HG02588 (cell line): ENCODE data around the gene NOC2L.

Experiments
- ATAC-seq: cut with Tn5 transposase; IDR thresholded peaks from one replicate; pipeline ENCODE4 v1.9.1; 2021; ENCODE audit warnings: mild to moderate bottlenecking, moderate library complexity; ENCODE audit not compliant: unreplicated experiment

The NOC2L gene

DNA sequence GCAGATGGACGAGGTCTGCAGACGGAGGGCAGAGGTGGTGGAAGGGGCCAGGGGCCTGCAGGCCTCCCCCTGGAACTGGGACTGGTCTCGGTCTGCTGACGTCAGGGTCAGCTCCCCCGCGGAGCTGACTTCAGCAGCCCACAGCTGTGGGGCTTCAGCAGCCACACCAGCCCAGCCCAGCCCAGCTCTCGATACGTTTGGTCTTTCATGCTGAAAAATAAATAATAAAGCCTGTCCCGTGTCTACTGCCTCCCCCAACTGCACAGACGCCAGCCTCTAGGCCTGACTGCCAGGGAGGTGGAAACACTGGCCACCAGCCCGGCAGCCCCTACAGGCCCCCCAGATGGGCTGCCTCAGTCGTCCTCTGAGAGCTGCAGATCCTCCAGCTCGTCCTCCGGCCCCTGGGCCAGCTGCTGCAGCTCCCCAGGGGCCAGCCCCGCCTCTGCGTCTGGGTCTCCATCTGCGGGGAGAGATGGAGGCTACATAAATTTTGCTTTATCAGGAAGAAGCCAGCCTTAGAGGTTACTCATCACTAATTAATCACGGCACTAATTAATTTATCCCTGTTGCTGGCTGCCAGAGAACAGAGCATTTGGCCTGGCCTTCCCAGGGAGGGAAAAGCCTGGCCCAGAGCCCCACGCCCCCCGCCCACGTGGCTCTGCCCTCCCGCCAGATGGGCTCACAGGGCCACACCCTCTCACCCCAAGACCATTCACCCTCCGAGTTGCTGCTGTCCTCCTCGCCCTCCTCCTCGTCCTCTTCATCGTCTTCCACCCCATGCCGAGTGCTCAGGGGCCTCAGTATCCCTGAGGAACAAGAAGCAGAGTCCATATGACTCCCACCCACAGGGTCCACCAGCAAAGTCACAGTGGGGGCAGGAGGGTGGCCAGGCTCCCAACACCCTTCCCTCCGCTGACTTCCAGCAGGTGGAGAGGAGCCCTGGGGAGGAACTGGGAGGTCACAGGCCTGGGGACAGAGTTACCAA, 14.4 kb downstream of the NOC2L start:
- no peak for ATAC-seq

DNA sequence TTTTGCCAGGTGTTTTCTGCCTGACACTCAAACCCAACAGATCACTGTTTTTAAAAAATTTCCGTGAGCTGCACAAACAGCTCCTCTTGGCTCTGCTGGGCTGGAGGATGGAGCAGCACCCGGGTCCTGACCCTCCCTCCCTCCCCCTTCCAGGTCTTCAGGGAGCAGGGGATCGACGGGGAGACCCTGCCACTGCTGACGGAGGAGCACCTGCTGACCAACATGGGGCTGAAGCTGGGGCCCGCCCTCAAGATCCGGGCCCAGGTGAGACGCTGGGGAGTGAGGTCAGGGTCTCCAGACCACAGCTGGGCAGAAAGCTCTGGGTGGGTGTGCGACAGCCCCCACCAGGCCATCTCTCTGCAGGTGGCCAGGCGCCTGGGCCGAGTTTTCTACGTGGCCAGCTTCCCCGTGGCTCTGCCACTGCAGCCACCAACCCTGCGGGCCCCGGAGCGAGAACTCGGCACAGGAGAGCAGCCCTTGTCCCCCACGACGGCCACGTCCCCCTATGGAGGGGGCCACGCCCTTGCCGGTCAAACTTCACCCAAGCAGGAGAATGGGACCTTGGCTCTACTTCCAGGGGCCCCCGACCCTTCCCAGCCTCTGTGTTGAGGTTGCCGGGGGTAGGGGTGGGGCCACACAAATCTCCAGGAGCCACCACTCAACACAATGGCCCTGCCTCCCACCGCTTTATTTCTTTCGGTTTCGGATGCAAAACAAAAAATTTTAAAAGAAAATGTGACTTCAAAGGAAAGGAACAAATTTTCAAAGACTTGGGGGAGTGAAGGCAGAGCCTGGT, 15.3 kb downstream of the NOC2L start:
- no peak for ATAC-seq

DNA sequence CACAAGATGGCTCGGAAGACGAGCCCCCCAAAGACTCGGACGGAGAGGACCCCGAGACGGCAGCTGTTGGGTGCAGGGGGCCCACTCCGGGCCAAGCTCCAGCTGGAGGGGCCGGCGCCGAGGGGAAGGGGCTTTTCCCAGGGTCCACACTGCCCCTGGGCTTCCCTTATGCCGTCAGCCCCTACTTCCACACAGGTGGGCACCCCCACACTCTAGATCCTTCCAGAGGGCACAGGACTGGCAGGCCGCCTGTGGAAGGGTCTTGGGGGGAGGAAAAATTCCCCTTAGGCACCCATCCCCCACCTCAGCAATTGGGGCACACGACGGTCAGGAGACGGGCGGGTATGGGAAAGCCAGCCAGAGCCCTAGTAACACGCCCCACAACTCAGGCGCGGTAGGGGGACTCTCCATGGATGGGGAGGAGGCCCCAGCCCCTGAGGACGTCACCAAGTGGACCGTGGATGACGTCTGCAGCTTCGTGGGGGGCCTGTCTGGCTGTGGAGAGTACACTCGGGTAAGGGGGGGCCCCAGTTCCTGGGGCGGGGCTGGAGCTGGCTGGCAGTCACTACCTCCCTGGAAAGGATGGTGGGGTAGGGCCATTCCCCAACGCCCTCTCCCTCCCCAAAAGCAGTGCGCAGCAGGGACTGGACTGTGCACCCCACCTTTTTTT, 16.1 kb downstream of the NOC2L start:
- no peak for ATAC-seq

DNA sequence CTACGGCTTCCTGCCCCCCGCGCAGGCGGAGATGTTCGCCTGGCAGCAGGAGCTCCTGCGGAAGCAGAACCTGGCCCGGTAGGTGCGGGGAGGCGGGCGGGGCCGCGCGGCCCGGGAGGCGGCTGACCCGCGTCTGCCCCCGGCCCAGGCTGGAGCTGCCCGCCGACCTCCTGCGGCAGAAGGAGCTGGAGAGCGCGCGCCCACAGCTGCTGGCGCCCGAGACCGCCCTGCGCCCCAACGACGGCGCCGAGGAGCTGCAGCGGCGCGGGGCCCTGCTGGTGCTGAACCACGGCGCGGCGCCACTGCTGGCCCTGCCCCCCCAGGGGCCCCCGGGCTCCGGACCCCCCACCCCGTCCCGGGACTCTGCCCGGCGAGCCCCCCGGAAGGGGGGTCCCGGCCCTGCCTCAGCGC, 16.6 kb downstream of the NOC2L start:
- ATAC-seq = no peak

DNA sequence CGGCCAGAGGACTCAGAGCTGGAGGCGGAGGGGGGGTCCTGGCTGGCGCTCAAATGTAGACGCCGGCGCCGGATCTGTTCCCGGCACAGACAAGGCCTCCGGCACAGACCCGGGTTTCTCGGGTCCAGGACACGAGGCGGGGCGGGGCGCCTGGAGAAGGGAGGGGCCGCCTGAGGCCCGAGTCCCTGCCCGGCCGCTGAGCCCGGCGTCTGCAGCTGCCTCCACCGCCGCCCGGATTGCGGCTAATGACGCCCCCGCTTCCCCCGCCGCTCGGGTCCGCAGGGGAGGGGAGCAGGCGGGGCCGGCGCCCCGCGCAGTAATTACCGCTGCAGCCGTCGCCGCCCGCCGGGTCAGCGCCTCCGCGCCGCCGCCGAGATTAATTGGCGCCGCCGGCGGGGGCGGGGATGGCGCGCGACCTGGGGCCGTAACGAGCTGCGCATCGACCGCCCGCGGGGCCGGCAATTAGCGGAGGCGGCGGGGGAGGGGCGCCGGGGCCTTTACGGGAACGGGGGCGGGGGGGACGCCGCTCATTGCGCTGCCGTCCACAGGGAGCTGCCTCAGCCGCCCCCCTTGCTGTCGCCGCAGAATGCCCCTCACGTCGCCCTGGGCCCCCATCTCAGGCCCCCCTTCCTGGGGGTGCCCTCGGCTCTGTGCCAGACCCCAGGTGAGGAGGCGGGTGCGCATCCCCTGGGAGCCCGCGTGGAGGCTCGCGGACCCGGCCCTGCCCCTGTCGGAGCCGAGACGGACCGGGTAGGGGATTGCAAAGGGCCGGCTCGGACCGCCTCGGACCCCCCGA, 17.3 kb downstream of the NOC2L start:
- ATAC-seq = no peak

DNA sequence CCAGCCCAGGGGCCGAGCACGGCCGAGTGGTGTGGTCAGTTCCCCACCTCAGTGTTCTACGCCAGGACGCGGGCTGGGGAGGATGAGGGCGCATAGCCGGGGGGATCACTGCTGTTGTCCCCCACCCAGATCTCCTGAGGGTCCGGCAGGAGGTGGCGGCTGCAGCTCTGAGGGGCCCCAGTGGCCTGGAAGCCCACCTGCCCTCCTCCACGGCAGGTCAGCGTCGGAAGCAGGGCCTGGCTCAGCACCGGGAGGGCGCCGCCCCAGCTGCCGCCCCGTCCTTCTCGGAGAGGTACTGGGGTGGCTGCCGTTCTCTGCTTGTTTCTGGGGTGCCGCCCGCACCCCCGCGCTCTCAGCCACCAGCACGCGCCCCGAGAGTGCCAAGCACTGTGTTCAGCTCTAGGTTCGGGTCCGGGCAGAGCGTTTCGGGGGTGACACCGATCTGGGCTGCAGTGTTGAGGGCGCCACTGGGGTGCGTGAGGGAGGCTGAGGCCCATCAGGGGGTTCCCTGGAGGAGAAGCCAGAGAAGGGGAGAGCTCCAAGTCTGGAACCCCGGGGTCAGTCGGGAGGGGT, 18.0 kb downstream of the NOC2L start:
- no peak for ATAC-seq

DNA sequence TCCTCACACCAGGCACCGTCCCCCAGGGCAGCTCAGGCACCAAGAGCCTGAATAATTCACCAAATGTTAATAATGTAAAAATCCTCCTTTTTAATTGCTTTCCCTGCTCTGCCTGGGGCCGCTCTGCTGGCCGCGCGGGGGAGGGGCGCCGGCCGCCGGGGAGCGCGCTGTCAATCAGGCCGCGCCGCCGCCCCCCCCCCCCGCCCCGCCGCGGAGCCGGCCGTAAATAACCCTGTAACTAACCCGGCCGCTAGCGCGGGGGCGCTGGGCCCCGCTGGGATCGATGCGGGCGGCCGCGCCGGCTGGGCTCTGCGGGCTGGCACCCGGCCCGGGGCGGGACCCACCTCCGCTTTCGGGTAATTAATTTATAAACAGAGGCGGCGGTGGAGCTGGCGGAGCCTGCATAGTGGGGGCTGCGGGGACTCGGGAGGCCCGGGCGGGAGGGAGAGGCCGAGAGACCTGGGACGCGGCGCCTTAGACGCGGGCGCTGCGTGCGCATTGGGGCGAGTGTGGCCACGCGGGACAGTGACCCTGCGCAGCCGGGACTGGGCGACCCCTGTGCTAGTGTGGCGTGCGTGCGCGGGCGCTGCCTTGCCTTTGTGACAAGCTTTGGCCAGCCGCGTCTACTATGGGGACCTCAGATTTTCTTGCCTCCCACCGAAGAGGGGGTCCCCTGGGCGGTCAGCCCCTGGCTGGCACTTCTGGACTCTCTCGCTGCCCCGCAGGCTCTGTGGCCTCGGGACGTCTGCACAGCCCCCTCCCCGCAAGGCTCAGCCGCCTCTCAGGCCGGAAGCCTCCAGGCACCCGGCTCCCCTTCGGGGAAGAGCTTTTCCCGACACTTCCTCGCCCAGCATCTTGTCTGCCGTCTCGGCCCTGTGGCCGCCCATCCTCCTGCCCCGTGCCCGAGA, 18.7 kb downstream of the NOC2L start:
- no peak for ATAC-seq

DNA sequence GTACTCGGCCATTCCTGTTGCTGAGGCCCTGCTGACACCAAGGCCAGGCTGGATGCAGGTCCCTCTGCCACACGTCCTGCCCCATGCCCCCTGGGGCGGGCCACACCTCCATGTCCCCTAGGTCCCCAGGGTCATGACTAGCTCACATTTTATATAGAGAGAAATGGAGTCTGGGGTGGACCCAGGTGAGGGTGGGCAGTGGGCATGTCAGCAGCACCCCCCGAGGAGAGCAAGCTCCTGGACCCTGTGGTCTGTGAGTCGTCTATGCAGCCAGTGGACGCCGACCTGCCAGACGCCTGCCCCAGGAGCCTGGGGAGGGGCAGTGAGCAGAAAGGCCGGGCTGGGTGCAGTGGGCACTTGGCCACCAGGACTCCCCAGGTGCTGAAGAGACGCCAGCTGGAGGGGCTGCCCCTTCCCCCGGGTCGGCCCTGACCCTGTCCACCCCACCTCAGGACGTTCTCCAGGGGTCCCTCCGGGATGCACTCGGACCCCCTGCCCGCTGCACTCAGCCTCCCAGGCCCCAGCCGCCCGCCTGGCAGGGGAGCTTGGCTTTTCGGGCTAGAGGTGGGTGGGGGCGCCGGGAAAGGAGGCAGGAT, 19.4 kb downstream of the NOC2L start:
- ATAC-seq = no peak

DNA sequence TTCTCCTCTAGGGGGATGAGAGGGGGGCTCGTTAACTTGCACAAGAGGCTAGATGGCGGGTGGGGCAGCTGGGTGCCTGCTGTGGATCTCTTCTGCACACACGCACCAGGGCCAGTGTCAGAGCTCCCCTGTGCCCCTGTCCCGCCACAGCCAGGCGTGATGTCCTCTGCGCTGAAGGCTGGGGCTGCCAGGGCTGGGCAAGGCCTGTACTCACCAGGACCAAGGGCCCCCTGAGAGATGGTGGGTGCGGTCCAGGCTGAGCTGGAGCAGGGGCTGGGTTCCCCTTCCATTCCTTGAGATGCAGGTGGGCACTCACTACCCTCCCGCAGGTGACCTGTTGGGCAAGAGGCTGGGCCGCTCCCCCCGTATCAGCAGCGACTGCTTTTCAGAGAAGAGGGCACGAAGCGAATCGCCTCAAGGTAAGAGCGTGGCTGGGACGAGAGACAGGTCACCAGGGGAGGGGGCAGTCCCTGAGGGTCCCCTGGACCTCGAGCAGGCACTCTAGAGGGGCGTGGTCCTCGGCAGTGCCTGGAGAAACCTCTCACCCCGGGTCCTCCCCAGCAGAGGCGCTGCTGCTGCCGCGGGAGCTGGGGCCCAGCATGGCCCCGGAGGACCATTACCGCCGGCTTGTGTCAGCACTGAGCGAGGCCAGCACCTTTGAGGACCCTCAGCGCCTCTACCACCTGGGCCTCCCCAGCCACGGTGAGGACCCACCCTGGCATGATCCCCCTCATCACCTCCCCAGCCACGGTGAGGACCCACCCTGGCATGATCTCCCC, 20.2 kb downstream of the NOC2L start:
- ATAC-seq = no peak

DNA sequence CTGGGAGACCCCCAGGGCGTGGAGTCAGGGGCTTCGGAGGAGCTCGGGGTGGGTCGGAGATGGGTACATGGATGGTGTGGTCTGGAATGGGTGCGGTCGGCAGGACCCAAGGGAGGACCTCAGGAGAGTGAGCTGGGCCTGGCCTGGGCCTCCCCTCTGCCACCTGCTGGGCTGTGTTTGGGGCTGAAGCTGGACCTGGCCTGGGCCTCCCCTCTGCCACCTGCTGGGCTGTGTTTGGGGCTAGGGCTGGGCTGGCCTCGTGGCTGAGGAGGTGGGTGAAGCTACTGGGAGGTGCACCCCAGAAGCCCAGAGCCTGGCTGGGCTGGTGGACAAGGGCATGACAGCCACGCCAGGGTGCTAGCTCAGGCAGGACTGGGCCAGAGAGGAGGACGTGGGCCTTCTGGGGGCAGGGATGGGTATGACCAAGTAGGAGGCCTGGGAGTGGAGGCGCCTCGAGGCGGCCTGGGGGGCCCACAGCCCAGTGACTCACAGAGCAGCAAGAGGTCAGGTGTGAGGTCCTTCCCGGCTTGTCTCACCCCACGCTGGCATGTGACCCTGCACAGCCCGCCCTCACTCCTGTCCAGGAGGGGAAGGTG, 20.9 kb downstream of the NOC2L start:
- ATAC-seq = no peak

DNA sequence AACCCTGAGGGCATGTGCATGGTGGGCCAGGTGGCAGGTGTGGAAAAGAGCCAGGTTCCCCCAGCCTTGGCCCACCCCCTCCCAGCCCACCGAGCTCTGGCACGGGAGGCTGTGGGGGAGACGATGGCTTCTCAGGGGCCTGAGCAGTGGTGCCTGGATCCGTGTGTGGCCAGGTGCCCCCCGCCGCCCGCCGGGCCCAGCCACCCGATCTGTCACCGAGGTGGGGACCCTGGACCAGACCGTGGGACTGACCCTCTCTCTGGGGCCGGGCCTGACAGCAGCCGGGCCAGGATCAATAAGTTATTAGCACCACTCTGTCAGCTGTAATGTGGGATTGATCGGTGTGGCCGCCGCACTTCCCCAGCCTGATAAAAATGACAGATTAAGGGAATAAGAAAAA, 21.5 kb downstream of the NOC2L start:
- ATAC-seq = no peak

DNA sequence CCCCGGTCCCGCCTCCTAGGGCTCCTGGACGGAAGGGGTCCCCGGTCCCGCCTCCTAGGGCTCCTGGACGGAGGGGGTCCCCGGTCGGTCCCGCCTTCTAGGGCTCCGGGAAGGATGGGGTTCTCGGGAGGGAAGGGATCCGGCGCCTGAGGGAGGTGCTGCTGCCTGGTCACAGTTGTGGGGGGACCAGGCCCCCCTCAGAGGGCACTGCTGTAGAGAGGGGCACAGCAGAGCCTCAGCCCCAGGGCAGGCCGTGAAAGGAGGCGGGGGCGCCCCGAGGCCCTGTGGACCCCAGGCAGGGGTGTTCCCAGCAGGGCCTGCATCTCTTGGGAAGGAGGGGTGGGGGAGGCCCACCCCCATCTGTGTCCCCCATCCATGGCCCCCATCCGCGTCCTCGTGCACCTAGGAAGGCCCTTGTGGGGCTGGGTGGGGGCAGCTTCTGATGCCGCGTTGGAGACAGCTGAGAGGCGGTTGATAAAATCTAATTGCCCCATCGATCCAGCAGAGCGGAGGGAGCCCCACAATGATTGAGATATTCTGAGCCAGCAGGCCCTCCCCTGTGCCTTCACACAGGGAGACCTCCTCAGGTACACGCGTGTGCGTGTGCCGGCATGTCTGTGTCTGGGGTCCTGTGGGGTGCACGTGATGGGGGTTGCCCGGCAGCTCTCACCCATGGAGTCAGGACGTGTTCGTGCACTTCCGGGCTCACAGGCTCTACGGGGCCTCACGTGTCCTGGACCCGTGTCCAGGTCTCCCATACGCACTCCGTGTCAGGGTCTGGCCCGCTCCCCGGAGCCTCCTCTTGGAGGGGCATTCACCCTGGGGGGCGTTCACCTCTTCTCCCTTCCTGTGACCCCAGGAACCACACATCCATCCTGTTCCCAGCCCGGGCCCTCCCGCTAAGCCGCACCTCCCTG, 22.4 kb downstream of the NOC2L start:
- no peak for ATAC-seq

DNA sequence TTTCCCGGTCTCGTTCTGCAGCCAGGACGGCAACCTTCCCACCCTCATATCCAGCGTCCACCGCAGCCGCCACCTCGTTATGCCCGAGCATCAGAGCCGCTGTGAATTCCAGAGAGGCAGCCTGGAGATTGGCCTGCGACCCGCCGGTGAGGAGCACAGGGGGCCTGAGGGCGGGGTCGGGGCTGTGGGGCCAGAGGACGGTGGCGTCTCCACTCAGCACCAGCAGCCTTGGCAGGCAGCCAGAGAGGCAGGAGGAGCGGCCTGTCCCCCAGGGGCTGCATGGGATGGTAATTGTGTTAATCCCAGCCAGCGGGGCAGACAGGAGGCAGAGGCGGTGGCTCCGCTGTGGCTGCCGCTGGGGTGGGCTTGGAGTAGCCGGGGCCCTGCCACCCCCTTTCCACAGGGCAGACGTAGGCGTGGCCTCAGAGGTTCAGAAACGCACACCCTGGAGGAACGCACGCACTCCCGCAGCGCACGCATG, 23.3 kb downstream of the NOC2L start:
- no peak for ATAC-seq

DNA sequence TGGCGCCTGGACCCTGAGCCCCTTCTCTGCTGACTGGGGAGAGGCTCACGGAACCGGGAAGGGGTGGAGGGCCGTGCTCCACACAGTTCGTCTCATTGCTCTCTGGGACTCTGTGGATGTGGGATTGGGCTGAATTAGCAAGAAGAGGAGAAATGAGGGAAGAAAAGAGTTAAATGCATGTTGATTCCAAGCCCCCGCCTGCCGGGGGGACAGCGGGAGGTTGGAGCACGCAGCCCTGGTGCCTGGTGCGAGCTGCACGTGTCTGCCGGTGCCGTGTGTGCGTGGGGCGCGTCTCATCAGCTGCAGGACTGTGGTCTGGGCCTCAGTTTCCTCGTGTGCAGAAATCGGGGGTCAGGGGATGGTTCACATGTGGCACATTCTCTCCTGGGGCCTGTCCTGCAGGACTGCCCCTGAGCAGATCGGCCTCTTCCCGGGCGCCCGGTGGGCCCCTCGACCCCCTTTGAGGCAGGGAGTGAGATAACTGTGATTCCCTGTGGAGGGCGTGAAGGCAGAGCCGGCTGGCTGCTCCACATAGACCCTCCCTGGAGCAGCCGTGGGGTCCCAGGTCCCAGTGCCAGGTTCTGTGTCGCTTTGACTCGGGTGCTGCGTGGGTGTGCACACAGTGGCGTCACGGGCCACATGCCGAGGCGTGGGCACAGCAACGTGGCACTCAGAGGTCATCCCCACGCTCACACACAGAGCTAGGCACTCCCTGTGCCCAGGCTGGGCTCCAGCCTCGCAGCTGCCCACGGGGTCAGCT, 23.9 kb downstream of the NOC2L start:
- ATAC-seq = no peak

DNA sequence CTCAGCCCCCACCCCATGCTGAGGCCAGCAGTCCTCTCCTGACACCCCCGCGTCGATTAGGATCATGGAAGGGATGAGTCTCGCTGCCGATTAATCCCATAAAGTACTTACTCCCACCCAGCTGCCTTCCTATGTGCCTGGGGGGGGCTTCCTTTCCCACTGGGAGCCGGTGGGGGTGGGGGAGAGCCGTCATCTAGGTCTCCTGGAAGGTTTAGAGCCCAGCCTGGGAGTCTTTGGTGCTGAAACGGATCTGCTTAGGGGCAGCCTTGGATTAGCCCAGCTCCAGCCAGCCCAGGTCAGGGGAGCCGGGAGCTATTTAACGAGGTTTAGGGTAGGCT, 25.5 kb downstream of the NOC2L start:
- ATAC-seq = no peak
